Hepatocyte (in vitro differentiated cells): ENCODE results near the gene ZNF667.

Source experiments
- EZH2 ChIP-seq: fragments of 200-600 bp; sonication (generic); IDR thresholded peaks from 2 replicates; pipeline ENCODE4 v1.6.1; 2016; ENCODE audit warnings: antibody characterized with exemption, mild to moderate bottlenecking, borderline replicate concordance
- EZH2phosphoT487 ChIP-seq: fragments of 200-600 bp; sonication (generic); IDR thresholded peaks from one replicate; pipeline ENCODE4 v1.6.1; 2018; ENCODE audit warnings: antibody characterized with exemption, mild to moderate bottlenecking, low read depth, moderate library complexity; ENCODE audit not compliant: unreplicated experiment, severe bottlenecking
- TF ChIP-seq, protein P1 (sequence below): fragments of 200-600 bp; sonication (generic); IDR thresholded peaks from 2 replicates; pipeline ENCODE4 v1.5.1; 2016; ENCODE audit warnings: antibody characterized with exemption, mild to moderate bottlenecking; ENCODE audit not compliant: poor library complexity

DNA sequence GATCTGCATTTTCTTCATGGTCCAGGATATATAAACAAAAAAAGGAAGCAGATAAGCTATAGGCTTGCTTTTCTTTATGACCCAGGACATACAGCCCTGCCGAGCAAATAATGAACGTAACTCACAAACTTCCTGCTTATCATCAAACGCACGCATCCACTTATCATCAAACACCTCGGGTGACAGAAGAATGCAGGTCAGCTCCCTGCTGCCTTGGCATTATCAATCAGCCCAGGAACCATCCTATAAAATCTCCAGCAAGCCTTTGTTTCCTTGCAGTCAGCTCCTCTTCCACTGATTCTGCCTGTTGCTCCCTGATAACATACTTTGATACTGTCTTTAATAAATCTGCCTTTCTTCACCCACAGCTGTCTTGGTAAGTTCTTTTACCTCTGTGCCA is 78.3 kb downstream of the ZNF667 start:
- TF ChIP-seq, protein P1, sequence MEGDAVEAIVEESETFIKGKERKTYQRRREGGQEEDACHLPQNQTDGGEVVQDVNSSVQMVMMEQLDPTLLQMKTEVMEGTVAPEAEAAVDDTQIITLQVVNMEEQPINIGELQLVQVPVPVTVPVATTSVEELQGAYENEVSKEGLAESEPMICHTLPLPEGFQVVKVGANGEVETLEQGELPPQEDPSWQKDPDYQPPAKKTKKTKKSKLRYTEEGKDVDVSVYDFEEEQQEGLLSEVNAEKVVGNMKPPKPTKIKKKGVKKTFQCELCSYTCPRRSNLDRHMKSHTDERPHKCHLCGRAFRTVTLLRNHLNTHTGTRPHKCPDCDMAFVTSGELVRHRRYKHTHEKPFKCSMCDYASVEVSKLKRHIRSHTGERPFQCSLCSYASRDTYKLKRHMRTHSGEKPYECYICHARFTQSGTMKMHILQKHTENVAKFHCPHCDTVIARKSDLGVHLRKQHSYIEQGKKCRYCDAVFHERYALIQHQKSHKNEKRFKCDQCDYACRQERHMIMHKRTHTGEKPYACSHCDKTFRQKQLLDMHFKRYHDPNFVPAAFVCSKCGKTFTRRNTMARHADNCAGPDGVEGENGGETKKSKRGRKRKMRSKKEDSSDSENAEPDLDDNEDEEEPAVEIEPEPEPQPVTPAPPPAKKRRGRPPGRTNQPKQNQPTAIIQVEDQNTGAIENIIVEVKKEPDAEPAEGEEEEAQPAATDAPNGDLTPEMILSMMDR = no peak
- TF ChIP-seq EZH2 = no peak
- TF ChIP-seq EZH2phosphoT487 = no peak
